ENCODE measurements around the gene CTNNBIP1. TPM values are rescaled to one million over a fixed set of nuclear protein-coding genes. Genes with fewer than 3 reads are reported as not detected.

Gene CTNNBIP1
- total RNA-seq, 1 experiment from 2014 or later, result 44.4 TPM

GRCh38 chr1:9894115-9894514 is 16.0 kb downstream of the CTNNBIP1 start:
- H3K27ac Mint-ChIP-seq, result peak overlapping the region in 2 of 3 experiments; percentile 70 to 86; a peak in 3 of 7 replicates
- Histone ChIP-seq H4K5ac (ENCODE audit: insufficient read length, low read depth, low read length) (no peak overlapping the region), H3K9me3 (ENCODE audit: control insufficient read depth, low read depth, low read length) (no peaks in the 10 kb centered on the region), H2BK5ac (ENCODE audit: insufficient read length, low read length) (no peak overlapping the region), H3K14ac (ENCODE audit: insufficient read depth, low read length) (no peak overlapping the region), H3T11ph (ENCODE audit: low read length) (no peak overlapping the region), H2BK12ac (ENCODE audit: insufficient read length, low read depth, low read length) (no peak overlapping the region), H3K79me1 (ENCODE audit: insufficient read depth, low read depth, low read length, poor library complexity, severe bottlenecking) (no peaks in the 10 kb centered on the region), H4K8ac (replicated peaks; ENCODE audit: insufficient read length, low read depth, low read length) (no peak overlapping the region), H3K18ac (ENCODE audit: insufficient read length, low read depth, low read length) (no peak overlapping the region), H2BK20ac (ENCODE audit: low read depth, low read length, poor library complexity, severe bottlenecking) (no peak overlapping the region), H3K9ac (ENCODE audit: extremely low read depth, insufficient read length, low read length) (no peak overlapping the region), H3K4me1 (ENCODE audit: insufficient read depth, low read length) (peaks cover 9% of the 10 kb centered on the region; the same call in 1 of the 2 replicates), H2BK15ac (ENCODE audit: low read depth, low read length) (no peak overlapping the region), H2AK5ac (ENCODE audit: insufficient read length, low read length) (no peak overlapping the region), H3K23ac (ENCODE audit: insufficient read length, low read depth, low read length) (no peak overlapping the region), H2AFZ (ENCODE audit: low read length) (no peak overlapping the region), H3K4ac (ENCODE audit: low read depth, low read length) (no peak overlapping the region), H3K27me3 (ENCODE audit: insufficient read depth, low read length) (no peaks in the 10 kb centered on the region), H4K20me1 (ENCODE audit: control insufficient read depth, insufficient read depth, insufficient read length) (no peaks in the 10 kb centered on the region), H3K79me2 (ENCODE audit: insufficient read depth, low read length) (no peaks in the 10 kb centered on the region), H2BK120ac (ENCODE audit: low read depth, low read length, poor library complexity, severe bottlenecking) (no peak overlapping the region), H4K91ac (ENCODE audit: insufficient read length, low read depth, low read length) (no peak overlapping the region), H3K27ac (ENCODE audit: insufficient read length, low read depth, low read length) (no peak overlapping the region), H3K4me2 (ENCODE audit: insufficient read depth, insufficient read length, low read length) (no peak overlapping the region), H3K56ac (ENCODE audit: insufficient read length, low read depth, low read length) (no peak overlapping the region), H3K23me2 (ENCODE audit: insufficient read length, low read depth, low read length, poor library complexity, severe bottlenecking) (no peaks in the 10 kb centered on the region)
- TF ChIP-seq CTCF (conservative IDR thresholded peaks at IDR 0.05), result no peak
- no peak overlapping the region for H3K4me3 Mint-ChIP-seq
- DNase-seq, result no peak
- no CpG with 5 or more reads among the region's 3 CpGs for WGBS (ENCODE audit: extremely low coverage, insufficient read length, low lambda C conversion rate)
- H3K27me3 Mint-ChIP-seq (ENCODE audit: low read depth), result no peaks in the 10 kb centered on the region
- peaks cover 24 to 27% of the 10 kb centered on the region in 2 experiments for H3K4me1 Mint-ChIP-seq
- H3K9me3 Mint-ChIP-seq, result no peaks in the 10 kb centered on the region; a peak in 1 of 5 replicates
- peaks cover 0 to 3% (median 0%) of the 10 kb centered on the region in 3 experiments; a peak in 2 of 7 replicates for H3K36me3 Mint-ChIP-seq (ENCODE audit: insufficient read depth in 1 of 3, low read depth in 3 of 3)
